Testis (tissue), 3 donors: ENCODE measurements around the gene COL4A4. TPM values are rescaled to one million over a fixed set of nuclear protein-coding genes. Genes with fewer than 3 reads are reported as not detected.

ENCODE experiments used
- DNase-seq: peaks from one replicate; pipeline ENCODE4 v3.0.0-alpha.2; 2019
- H3K27ac ChIP-seq, 2 donors: fragments of 200-600 bp; sonication (generic); one replicate each; pipeline ENCODE4 v1.5.1; 2019
- H3K27me3 ChIP-seq: fragments of 200-600 bp; sonication (generic); one replicate; pipeline ENCODE4 v1.5.1; 2019
- H3K36me3 ChIP-seq: fragments of 200-600 bp; sonication (generic); one replicate; pipeline ENCODE4 v1.5.1; 2017; ENCODE audit warnings: low read depth; ENCODE audit errors: missing control alignments
- H3K4me1 ChIP-seq: fragments of 200-600 bp; sonication (generic); one replicate; pipeline ENCODE4 v1.5.1; 2019
- H3K4me3 ChIP-seq, 2 donors: fragments of 200-600 bp; sonication (generic); one replicate each; pipeline ENCODE4 v1.5.1; 2017 to 2019
- H3K9me3 ChIP-seq: fragments of 200-600 bp; sonication (generic); one replicate; pipeline ENCODE4 v1.5.1; 2017
- POLR2A ChIP-seq: fragments of 450-650 bp; IDR thresholded peaks from one replicate; pipeline ENCODE4 v1.6.1; 2017; ENCODE audit warnings: antibody characterized with exemption, mild to moderate bottlenecking, moderate library complexity
- WGBS, 2 donors: methylation state at CpG; one replicate each; pipeline ENCODE4 v1.1.5; 2018; 5-methylcytosine and 5-hydroxymethylcytosine counted together
- intact Hi-C: fragments of 100-400 bp; cut with DNase I; formaldehyde crosslinking; loops from one replicate; pipeline ENCODE4 v1.15.1; 2023; ENCODE audit warnings: low total_unique reads
- polyA plus RNA-seq: library from polyadenylated mRNA; stranded (reverse); fragments of 350-450 nt; fragmentation: Illumina TruSeq; extraction: RNeasy Lipid Tissue Mini Kit (QIAGEN cat#74804); gene quantifications from one replicate; pipeline ENCODE4 v1.2.3, GENCODE V29; 2014; ENCODE audit warnings: low read depth, low replicate concordance; ENCODE audit not compliant: insufficient read depth
- total RNA-seq, 2 donors: library from RNA; depleted of rRNA; stranded (reverse); fragments of >200 nt; gene quantifications; one replicate each; pipeline ENCODE4 v1.2.3, GENCODE V29; 2016
- TF ChIP-seq, protein P1 (sequence below), 3 experiments: fragments of 450-650 bp in 2 of 3; fragments of 200-600 bp in 1 of 3; sonication (generic) in 1 of 3; IDR thresholded peaks; one replicate each; pipeline ENCODE4 v1.5.1; 2016 to 2019; ENCODE audit warnings: antibody characterized with exemption in 3 of 3, mild to moderate bottlenecking in 2 of 3, moderate library complexity in 1 of 3

The COL4A4 gene
- total and polyA plus RNA-seq, 3 donors from 2014 or later = 3.0 to 4.1 (median 3.4) TPM

DNA sequence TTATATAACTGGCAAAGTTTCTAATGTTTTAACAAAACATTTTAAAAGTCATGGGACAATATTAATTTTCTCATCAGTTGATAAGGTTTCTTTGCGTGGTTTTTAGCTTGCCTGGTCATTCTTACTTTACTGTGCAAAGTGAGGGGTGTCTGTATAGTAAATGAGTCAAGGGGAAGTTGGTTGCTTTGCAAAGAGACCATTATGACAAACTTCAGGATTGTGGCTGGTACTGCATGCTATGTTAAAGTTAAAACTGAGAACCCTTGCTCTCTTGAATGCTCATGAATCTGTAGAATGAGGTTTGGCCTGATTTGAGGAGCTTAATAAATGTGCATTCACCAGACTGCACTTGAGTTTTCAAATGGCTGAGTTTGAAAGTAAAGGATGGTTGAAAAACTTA lies 47.0 kb downstream of the COL4A4 start:
- Histone ChIP-seq H3K4me3 (no peak overlapping the region), H3K27ac (no peak overlapping the region), H3K9me3 (no peaks in the 10 kb centered on the region), H3K27me3 (no peaks in the 10 kb centered on the region), H3K36me3 (no peaks in the 10 kb centered on the region), H3K4me1 (no peaks in the 10 kb centered on the region)
- 88 to 93% methylated on average over 1 of the region's 1 CpG for WGBS, 2 donors
- intact Hi-C loops = no loop called here
- DNase-seq = no peak
- TF ChIP-seq, protein P1, sequence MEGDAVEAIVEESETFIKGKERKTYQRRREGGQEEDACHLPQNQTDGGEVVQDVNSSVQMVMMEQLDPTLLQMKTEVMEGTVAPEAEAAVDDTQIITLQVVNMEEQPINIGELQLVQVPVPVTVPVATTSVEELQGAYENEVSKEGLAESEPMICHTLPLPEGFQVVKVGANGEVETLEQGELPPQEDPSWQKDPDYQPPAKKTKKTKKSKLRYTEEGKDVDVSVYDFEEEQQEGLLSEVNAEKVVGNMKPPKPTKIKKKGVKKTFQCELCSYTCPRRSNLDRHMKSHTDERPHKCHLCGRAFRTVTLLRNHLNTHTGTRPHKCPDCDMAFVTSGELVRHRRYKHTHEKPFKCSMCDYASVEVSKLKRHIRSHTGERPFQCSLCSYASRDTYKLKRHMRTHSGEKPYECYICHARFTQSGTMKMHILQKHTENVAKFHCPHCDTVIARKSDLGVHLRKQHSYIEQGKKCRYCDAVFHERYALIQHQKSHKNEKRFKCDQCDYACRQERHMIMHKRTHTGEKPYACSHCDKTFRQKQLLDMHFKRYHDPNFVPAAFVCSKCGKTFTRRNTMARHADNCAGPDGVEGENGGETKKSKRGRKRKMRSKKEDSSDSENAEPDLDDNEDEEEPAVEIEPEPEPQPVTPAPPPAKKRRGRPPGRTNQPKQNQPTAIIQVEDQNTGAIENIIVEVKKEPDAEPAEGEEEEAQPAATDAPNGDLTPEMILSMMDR (IDR thresholded peaks at IDR 0.05) = no peak
- no peak for TF ChIP-seq POLR2A

- intact Hi-C loops = no loop called here
- TF ChIP-seq, protein P1 (IDR thresholded peaks at IDR 0.05) = no peak
- TF ChIP-seq POLR2A = no peak
Observed at GRCh38 chr2:227115761-227116160, 48.2 kb downstream of the COL4A4 start.

DNA sequence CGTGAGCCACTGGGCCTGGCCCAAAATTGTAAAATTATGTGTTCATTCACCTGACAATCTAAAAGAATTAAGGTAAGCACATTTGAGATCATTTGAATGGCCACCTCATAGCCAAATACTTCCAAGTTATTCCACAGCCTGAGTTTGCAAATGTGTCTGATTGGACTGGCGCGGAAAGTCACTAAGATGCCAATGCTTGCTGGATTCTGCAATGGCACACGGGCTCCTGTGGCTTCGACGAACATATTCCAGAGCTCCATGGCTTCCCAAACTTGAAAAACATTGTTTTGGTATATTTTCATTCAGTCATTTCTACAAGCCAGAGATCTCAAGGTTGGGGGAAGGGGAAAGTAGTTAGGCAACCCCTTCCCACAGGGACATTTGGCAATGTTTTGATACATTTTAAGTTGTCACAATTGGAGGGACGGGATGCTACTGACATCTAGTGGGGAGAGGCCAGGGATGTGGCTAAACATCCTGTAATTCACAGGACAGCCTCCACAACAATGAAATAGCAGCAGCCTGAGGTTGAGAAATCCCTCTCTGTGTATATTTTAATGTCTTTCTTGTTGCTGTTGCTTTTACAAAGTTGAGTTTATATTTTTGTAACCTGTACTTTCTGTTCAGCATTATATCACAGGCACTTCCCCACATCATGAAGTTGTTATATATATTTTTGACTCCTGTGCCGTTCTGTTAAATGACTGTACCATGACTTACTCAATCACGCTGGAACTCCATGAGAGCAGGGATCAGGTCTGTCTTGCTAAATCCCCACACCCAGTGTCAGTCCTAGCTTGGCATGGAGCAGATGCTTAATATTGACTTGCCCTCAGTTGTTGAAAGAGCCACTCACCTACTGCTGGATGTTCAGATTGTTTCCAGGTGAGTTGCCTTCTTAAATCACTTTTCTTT lies 56.9 kb downstream of the COL4A4 start:
- H3K4me1 ChIP-seq = no peaks in the 10 kb centered on the region
- H3K27ac ChIP-seq = no peak overlapping the region
- H3K27me3 ChIP-seq = no peaks in the 10 kb centered on the region
- TF ChIP-seq, protein P1 (IDR thresholded peaks at IDR 0.05) = peak in 2 of 3 experiments; percentile 24 to 32
- TF ChIP-seq POLR2A = no peak
- intact Hi-C loops = no loop called here
- DNase-seq = peak; percentile 63
- 82 to 86% methylated on average over 9 of the region's 9 CpGs for WGBS, 2 donors
- no peaks in the 10 kb centered on the region for H3K36me3 ChIP-seq
- no peak overlapping the region for H3K4me3 ChIP-seq
- no peaks in the 10 kb centered on the region for H3K9me3 ChIP-seq

More at GRCh38 chr2:227115761-227116160, 48.2 kb downstream of the COL4A4 start:
- Histone ChIP-seq H3K27me3 (no peaks in the 10 kb centered on the region), H3K4me1 (no peaks in the 10 kb centered on the region), H3K9me3 (no peaks in the 10 kb centered on the region), H3K36me3 (no peaks in the 10 kb centered on the region), H3K27ac (no peak overlapping the region), H3K4me3 (no peak overlapping the region)
- 79 to 88% methylated on average over 5 of the region's 5 CpGs for WGBS, 2 donors
- DNase-seq = no peak

DNA sequence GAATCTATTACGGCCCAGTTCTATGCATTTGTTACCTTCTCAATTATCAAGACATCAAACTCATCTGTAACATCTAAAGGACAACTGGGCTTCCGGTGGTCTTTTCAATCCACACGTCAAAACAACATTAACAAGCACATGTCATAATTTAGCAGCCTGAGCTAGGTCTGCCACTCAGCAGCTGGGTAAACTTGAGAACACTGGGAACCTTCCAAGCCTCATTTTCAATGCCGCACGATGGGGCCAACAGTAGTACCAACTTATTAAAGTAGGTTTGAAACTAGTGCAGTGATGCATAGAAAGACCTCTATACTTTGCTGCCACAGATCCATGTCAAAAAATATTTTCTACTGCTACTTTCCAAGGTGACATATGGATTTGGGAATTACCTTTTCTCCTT lies 60.4 kb downstream of the COL4A4 start:
- Histone ChIP-seq H3K27me3 (no peaks in the 10 kb centered on the region), H3K4me1 (no peaks in the 10 kb centered on the region), H3K9me3 (no peaks in the 10 kb centered on the region), H3K36me3 (no peaks in the 10 kb centered on the region), H3K27ac (no peak overlapping the region), H3K4me3 (no peak overlapping the region)
- intact Hi-C loops = no loop called here
- TF ChIP-seq POLR2A = no peak
- TF ChIP-seq, protein P1 (IDR thresholded peaks at IDR 0.05) = no peak
- 90 to 96% methylated on average over 5 of the region's 5 CpGs for WGBS, 2 donors
- no peak for DNase-seq

GRCh38 chr2:227099340-227099739 lies 64.7 kb downstream of the COL4A4 start:
- WGBS, 2 donors = 83 to 84% methylated on average over 4 of the region's 4 CpGs

More at GRCh38 chr2:227099340-227099739, 64.7 kb downstream of the COL4A4 start:
- Histone ChIP-seq H3K4me3 (no peak overlapping the region), H3K27ac (no peak overlapping the region), H3K9me3 (no peaks in the 10 kb centered on the region), H3K4me1 (no peaks in the 10 kb centered on the region), H3K36me3 (no peaks in the 10 kb centered on the region), H3K27me3 (no peaks in the 10 kb centered on the region)
- TF ChIP-seq POLR2A = no peak
- TF ChIP-seq, protein P1 (IDR thresholded peaks at IDR 0.05) = no peak
- DNase-seq = no peak
- intact Hi-C loops = no loop called here
